Mesenchymal stem cell (in vitro differentiated cells and primary cell): Measurements from ENCODE around the gene ZNF385A. TPM values are rescaled to one million over a fixed set of nuclear protein-coding genes. Genes with fewer than 3 reads are reported as not detected.

Experiments used
- small RNA-seq: library from polyadenylated mRNA; stranded (forward); fragments of <200 nt; extraction: miRNeasy Mini kit (QIAGEN cat#:217004); gene quantifications from one replicate; pipeline ENCODE3, GENCODE V24; 2013; ENCODE audit warnings: low read depth

Gene ZNF385A

Small RNA genes within 50 kb of the gene (small RNA-seq; reads per million reads assigned to genes)
- 9,500 reads per million, percentile 99 among the genes with 10 or more reads in this experiment for gene MIR148B
- not detected for gene RN7SL744P
